Left cardiac atrium (tissue), 4 donors: Measurements from ENCODE around the gene APBA3. TPM values are rescaled to one million over a fixed set of nuclear protein-coding genes. Genes with fewer than 3 reads are reported as not detected.
"Not testable (repeated sequence)": the region's sequence is repeated elsewhere in the genome, so short reads cannot be mapped to it uniquely, and the experiment has no call there.

ENCODE experiments used
- ATAC-seq, 2 donors: fragments of 200-7000 bp; cut with Tn5 transposase; one replicate each; pipeline ENCODE4 v1.9.1; 2020; ENCODE audit warnings: mild to moderate bottlenecking in 2 of 2, moderate library complexity in 2 of 2
- DNase-seq: peaks from one replicate; pipeline ENCODE4 v3.0.0-alpha.2; 2020
- intact Hi-C, 2 donors: fragments of 100-400 bp; cut with DNase I; formaldehyde crosslinking; loops; one replicate each; pipeline versions ENCODE4 v1.14.1 to v1.15.1; 2022 to 2023
- total RNA-seq, 2 donors: library from RNA; stranded (reverse); fragmentation: NEBNext Ultra II Directional; extraction: Animal tissue kit (Norgen Biotek cat#: 25700); gene quantifications; one replicate each; pipeline ENCODE4 v1.2.1, GENCODE V29; 2021
- donor health status: DM: no; HTN: yes; CAD: no.
- donor health status: DM: no; HTN: yes; CAD: no; lungs with severe emphysema.
- donor health status: DM: yes; HTN: yes; CAD: no.
- donor health status: Dilated cardiomyopathy.

APBA3 gene
- total RNA-seq, 2 donors from 2014 or later: 12.6 to 12.7 TPM

DNA sequence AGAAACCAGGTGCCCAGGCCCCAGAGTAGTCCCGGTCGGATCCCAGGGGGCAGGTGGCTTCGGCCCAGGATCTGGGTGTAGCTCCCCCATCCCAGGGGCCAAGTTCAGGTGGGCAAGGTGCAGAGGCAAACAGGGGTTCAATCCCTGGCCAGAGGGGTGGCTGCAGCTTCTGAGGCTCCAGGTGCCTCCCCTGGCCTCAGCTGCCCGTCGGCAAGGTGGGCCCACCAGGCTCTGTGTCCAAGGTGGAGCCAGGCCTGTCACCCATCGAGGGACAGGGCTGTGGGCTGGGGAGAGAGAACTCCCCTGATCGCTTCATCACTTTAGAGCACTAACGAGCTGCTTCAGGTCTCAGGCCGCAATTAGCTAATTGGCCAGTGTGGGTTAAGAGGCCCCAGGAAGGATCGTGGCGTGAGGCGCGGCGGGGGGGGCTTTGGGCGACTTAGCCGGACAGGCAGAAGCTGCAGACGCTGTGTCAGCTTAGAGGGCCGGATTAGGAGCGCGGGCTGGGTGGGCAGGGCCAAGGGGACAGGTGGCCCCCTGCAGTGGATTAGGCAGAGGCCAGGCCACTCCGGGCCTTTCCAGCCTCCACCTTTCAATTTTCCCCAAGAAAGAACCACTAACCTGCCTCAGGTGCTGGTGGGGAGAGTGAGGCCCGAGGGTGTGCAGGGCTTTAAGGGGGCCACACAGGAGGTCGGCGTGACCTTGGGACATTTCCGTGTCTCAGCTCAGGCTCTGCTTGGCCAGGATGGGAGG lies 13.3 kb upstream of the APBA3 start:
- intact Hi-C loops: no loop called here
- ATAC-seq (no peak), DNase-seq (no peak)

DNA sequence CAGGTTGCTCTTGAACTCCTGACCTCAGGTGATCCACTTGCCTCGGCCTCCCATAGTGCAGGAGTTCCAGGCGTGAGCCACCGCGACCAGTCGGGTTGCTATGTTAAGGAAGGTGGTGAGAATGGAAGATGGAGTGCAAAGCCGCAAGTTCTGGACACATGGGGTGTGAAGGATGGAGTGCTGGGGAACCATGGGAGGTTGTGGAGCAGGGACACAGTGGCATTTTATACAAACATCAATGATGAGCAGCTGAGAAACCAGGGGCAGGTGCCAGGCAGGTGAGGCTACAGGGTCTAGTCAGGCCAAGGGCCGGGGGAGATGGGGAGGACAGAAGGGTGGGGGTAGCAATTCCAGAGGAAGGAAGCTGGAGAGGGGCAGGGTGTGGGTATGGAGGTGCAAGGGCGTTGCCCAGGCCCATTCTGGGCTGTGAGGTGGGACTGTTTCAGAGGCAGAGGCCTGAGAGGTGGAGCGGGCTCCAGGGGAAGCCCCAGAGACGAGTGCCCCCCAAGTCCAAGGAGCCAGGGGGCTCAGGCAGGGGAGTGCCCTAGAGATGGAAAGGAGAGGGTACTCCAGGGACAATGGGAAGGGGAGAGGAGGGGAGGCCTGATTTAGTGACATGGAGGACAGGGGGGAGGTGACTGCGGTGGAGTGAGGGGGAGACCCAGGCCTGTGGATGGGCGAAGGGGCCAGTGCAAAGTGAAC lies 12.5 kb upstream of the APBA3 start:
- intact Hi-C loops: no loop called here
- no peak for ATAC-seq
- DNase-seq: no peak

DNA sequence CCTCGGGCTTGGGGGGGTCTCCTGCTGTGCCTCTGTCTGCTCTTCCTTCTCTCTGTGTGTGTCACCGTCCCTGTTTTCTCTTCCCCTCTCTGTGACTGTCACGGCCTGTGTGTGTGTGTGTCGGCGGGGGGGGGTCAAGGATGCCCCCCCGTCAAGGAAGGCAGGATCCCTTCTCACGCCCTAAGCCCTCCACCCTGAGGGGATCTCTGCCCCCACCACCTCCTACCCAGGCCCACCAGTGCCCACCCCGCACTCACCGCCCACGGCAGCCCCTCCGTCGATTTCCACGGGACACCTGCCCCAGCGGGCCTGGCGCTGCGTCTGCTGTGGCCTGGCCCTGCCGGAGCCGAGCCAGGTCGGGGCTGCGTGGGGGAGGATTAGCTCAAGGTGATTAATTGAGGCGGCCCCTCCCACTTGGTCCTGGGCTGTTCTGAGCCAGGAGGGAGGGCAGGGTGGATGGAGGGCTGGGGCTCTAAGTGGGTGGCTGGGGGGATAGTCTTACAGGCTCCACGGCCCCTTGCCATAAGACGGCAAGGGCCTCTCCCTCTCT lies 10.5 kb upstream of the APBA3 start, which contains the start of gene RAX2:
RAX2 (minus strand) TSS at position 323 of the 550 bp plus-strand sequence. CDS start 486 bp downstream, outside the sequence.
- intact Hi-C loops: no loop called here
- DNase-seq: no peak
- ATAC-seq: no peak

DNA sequence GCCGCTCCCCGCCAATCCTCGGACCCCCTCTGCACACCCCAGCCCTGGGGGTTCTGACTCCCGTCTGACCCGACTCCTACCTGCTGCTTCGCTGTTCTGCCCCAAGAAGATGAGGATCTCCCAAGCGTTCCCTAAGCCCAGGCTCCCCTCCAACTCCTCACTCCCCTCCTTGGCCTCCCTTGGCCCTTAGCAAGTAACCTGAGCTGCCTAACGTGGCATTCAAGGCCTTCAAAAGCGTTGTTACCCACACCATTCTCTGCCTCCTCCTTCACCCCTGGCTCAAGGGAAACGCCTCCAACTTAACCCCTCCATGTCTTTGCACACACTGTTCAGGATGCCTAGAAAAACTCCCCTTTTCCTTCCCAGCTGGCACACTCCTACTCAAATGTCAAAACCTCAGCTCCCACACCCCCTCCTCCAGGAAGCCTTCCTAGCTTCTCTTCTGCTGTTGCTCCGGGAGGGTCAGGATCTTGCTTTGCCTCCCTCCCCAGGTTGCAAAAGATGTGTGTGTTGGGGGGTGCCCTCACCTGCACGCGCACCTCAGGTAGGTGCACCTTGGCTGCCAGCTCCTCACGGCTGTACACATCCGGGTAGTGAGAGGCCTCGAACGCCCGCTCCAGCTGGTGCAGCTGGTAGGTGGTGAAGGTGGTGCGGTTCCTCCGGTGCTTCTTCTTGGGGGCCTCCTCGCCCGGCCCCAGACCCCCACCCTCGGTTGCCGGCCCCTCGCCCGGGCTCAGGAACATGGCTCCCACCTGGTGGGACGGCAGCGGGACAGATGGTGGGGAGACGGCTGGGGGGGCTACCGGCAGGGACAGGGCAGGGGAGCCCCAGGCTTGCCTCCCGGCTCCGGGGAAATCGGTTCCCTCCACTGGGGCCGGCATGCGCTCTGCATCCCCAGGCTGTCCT lies 9.8 kb upstream of the APBA3 start:
- intact Hi-C loops: no loop called here
- DNase-seq (no peak), ATAC-seq (no peak)

DNA sequence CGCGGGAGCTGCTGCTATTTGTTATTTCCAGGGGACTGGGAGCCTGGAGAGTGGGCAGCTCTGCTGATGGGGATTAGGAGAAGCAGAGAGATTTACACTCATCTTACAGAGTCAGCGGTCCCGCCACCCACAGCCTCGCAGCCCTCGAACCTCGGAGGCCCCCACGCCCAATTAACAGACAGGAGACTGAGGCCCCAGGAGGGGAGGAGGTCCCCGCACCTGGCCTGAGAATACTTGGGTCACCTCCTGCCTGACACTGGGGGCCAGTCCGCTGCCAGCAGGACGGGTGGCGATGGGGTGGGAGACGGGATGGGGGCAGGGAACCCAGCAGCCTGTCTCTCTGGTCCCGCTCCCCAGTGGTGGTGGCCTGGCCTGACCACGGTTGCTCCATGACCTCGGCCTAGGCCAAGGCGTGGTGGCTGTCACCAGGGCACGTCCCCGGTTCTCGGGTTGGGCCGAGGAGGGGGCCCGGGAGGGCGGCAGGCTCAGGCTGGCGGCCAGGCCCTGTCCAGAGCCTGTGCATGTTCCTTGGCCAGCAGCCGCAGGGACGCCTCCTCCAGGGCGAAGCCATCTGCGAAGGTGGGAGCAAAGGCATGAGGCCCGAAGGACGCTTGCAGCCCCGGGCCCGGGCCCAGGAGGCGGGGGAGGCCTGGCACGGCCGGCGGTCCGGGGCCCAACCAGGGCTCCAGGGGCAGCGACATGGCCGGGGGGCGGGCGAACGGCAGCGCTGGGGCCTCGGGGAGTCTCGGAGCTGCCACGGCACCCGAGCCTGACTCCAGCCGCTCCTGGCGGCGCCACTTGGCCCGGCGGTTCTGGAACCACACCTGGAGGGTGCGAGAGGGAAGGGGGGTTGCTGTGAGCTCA lies 8.9 kb upstream of the APBA3 start:
- no peak for ATAC-seq
- intact Hi-C loops: no loop called here
- no peak for DNase-seq

DNA sequence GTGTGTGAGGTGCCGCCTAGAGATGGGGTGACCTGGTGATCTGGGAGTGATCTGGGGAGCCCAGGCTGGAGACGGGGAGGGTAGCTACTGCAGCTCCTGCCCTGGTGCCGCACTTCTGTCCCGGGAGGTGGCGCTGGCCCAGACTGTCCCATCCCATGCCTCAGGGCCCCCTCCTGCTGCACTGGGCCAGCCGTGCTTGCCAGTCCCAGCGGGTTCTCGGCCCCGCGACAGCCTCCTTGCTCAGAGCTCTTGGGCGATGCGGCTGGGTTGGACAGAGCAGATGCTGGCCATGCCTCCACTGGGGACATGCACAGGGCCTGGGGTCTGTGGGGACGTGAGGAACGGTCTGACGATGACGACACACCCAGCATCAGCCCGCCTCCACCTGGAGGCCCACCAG lies 8.0 kb upstream of the APBA3 start:
- ATAC-seq (no peak), DNase-seq (no peak)
- intact Hi-C loops: loop anchor here in 1 of 2 donors (10.0 kb wide), 1 partner anchor 195 kb away; no protein-coding TSS in a partner anchor

DNA sequence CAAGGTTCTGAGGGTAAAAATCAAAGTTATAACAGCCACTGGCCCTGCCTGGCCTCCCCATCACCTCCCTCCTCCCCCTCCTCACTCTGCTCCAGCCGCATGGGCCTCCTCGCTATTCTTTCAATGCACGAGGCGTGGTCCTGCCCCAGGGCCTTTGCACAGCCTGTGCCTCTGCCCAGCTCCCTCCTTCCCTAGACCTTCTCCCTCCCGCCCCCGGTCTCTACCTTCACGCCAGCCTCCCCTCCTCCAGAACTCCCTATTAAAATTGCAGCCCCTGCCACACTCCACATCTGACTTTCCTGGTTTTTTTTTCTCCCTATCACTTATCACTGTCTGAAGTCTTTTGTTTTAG lies 7.2 kb upstream of the APBA3 start:
- intact Hi-C loops: loop anchor here in 1 of 2 donors (10.0 kb wide), 1 partner anchor 196 kb away; no protein-coding TSS in a partner anchor
- no peak for ATAC-seq
- DNase-seq: no peak

DNA sequence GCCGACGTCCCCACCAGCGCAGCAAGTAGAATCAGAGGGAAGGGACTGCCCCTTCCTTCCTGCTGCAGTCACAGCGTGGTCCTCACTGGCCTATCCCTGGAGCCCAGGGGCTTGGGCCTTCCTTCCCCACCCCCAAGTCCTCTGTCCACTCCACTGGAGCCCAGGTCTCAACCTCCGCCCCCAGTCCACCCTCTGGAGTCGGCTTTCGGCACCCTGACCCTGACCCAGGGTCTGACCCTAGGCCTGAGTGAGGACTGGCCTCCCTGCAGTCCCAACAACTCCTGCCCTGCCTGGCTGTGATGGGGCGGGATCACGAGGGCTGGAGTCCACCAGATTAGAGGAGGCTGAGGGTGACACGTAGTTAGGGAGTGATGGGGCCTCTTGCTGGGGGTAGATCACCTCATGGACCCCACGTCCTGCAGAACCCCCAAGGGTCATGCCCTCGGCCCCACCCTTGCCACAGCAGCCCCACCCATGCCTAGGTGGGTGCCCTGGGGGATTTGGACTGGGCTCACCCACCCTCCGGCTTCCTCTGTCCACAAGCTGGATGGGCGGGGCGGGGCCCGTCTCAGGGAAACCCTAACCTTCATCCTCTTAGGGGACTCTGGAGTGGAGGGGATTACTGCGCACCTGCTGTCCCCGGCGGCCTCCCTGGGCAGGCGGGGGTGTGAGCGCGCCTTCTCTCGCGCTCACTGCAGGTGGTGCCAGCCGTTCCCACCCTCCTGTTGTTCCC lies 6.7 kb upstream of the APBA3 start:
- intact Hi-C loops: loop anchor here in 1 of 2 donors (10.0 kb wide), 1 partner anchor 197 kb away; no protein-coding TSS in a partner anchor
- no peak for ATAC-seq
- DNase-seq: no peak

DNA sequence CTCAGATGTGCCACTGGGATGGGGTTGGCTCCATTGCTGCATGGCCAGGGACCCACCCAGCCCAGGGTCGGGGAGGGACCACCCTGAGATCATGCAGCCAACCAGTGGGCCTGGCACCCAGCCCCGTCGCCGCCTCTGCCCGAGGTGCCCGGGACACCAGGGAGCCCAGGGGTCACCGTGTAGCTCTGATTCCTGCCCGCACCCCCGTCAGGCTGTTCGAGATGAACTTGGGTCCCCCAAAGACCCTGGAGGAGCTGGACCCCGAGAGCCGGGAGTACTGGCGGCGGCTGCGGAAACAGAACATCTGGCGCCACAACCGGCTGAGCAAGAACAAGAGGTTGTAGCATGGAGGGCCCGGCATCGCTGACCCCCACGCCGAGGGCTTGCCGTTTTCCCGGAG lies 5.6 kb upstream of the APBA3 start:
- no peak for DNase-seq
- intact Hi-C loops: loop anchor here in 1 of 2 donors (10.0 kb wide), 1 partner anchor 198 kb away; no protein-coding TSS in a partner anchor

DNA sequence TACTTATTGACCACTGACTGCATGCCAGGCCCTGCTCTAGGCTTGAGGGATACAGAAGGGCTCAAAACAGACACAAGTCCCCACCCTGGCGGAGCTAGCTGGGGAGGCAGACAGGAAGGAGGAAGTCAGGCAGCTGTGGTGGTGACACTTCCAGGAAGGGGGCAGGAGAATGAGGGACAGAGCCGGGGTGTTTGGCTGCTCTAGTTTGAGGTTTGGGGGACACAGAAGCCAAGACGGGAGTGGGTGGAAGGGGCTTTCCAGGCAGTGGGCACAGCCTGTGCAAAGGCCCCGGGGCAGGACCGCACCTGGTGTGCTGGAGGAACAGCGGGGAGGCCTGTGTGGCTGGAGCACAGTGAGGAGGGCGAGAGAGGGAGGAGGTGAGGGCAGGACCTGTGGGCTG lies 5.0 kb upstream of the APBA3 start:
- intact Hi-C loops: loop anchor here in 1 of 2 donors (10.0 kb wide), 1 partner anchor 198 kb away; no protein-coding TSS in a partner anchor
- no peak for ATAC-seq
- DNase-seq: no peak

More for the DNA sequence above, 5.6 kb upstream of the APBA3 start:
- no peak for ATAC-seq

DNA sequence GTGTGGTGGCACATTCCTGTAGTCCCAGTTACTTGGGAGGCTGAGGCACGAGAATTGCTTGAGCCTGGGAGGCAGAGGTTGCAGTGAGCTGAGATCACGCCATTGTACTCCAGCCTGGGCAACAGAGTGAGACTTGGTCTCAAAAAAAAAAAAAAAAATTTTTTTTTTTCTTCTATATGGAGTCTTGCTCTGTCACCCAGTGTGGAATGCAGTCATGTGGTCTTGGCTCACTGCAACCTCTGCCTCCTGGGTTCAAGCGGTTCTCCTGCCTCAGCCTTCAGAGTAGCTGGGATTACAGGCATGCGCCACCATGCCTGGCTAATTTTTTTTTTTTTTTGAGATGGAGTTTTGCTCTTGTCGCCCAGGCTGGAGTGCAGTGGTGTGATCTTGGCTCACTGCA lies 4.3 kb upstream of the APBA3 start:
- intact Hi-C loops: loop anchor here in 1 of 2 donors (10.0 kb wide), 1 partner anchor 199 kb away; no protein-coding TSS in a partner anchor
- not testable (repeated sequence) for DNase-seq, ATAC-seq

DNA sequence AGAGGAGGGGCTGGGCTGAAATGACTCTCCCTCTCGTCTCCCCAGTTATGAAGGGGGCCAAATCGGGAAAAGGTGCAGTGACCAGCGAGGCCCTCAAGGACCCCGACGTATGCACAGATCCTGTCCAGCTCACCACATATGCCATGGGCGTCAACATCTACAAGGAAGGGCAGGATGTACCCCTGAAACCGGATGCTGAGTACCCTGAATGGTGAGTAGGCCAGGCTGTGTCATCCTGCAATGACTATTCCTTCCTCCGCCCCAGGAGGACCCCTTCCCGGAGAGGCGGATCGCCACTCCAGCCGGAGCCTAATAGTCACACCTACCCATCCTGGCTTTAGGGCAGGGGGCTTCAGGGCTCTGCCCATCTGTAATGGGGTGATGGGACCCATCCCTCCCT lies 3.6 kb upstream of the APBA3 start:
- ATAC-seq (no peak), DNase-seq (no peak)
- intact Hi-C loops: loop anchor here in 1 of 2 donors (10.0 kb wide), 1 partner anchor 200 kb away; no protein-coding TSS in a partner anchor

DNA sequence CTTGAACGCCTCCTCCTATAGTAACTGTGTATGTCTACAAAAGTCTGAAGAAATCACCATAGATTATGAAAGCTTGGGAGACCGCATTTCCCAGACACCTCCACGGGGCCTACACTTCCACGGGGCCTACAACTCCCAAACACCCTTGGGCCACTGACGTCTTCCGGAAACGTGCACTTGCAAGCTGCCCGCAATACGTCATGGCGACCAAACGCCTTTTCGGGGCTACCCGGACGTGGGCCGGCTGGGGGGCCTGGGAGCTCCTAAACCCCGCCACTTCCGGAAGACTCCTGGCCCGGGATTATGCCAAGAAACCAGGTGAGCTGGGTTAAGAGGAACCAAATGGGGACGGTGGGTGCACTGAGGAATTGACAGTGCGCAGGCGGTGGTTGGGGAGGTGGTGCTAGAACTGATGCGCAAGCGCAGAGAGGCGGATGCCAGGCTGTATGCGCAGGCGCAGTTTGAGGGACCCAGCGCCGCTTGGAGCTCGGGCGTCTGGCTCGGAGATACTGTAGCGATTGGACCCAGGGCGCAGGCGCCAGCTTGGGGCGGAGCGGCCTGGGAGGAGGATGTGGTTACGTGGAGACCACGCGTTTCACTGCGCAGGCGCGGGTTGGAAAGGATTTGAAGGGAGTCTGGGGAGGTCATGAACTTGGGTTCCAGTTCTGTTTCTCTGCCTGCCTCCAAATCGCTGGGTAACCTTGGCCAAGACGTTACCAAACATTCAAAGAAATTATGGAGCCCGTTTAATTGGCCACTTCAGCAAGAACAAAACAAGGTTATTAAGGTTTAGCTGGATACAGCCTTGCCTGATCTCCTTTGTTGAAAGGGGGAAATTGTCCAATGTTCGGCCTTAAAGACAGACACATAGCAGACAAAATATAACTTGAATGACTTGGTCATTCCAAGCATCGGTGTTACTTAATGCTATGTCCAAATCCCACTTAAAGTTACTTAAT lies 1.3 kb upstream of the APBA3 start, which contains the start of gene MRPL54:
MRPL54 (plus strand) TSS at position 182 of the 959 bp plus-strand sequence; CDS start at position 201, 19 bp downstream.
- DNase-seq (peak; percentile 99), ATAC-seq (peak; percentile 95 to 96)
- intact Hi-C loops: loop anchor here in 1 of 2 donors (10.0 kb wide), 1 partner anchor 202 kb away; no protein-coding TSS in a partner anchor

DNA sequence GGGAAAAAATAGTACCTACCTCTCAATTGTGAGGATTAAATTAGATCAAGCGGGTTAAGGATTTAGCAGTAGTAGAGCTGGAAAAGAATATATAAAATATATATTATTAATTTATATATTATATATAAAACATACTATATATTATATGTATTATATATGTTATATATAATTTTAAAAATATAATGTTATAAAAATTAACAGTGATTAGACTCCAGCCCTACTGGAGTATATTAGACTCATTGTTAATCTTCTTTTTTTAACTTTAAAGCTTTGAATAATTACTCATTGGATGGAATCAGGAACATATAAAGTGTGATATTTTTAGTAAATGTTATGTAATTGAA lies 610 bp upstream of the APBA3 start:
- intact Hi-C loops: loop anchor here in 1 of 2 donors (10.0 kb wide), 1 partner anchor 203 kb away; no protein-coding TSS in a partner anchor
- DNase-seq (no peak), ATAC-seq (no peak)

DNA sequence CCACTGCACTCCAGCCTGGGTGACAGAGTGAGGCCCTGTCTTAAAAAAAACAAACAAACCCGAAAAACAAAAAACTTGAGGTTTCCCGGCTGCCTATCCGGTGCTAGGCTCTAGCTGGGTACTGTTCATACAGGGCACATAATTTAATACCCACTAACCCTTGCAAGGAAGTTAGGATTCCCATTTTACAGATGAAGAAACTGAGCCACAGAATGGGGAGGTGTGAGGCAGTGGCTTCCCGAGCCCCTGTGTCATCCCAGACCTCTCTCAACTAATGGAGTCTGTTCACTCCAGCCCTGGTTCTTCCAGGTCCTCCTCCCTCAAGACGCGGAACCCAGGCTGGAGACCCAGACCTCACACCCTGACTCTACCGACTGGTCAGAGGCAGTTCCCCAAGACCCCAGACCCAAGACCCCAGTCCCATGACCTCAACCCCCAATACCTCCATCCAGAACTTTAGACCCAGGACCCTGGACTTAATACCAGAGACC lies 576 bp downstream of the APBA3 start:
- intact Hi-C loops: loop anchor here in 1 of 2 donors (10.0 kb wide), 1 partner anchor 204 kb away; no protein-coding TSS in a partner anchor
- ATAC-seq (no peak), DNase-seq (no peak)
